OCI-LY7 (cell line): ENCODE results near the gene GSC2. TPM values are rescaled to one million over a fixed set of nuclear protein-coding genes. Genes with fewer than 3 reads are reported as not detected.

ENCODE experiments used
- BruUV-seq: library from RNA; stranded (reverse); fragments of 400-500 nt; replicated peaks from 2 replicates; lab custom pipeline; 2021; lab: Mats Ljungman, UMichigan
- CTCF ChIA-PET: fragments of 300-600 bp; sonication (Branson Sonifier 250); formaldehyde crosslinking; loops from one replicate; lab custom pipeline; 2022; ENCODE audit warnings: antibody characterized with exemption; ENCODE audit not compliant: unreplicated experiment; lab: Charles Lee
- POLR2A ChIA-PET: fragments of 300-600 bp; sonication (Branson Sonifier 250); formaldehyde crosslinking; loops from one replicate; lab custom pipeline; 2022; ENCODE audit warnings: antibody characterized with exemption; lab: Charles Lee
- DNase-seq: peaks from one replicate; pipeline ENCODE4 v3.0.0-alpha.2; 2015; ENCODE audit warnings: low spot score
- H2AFZ ChIP-seq: fragments of 200-600 bp; sonication (generic), shearing (Covaris generic); 2 replicates; pipeline ENCODE4 v1.6.1; 2014; ENCODE audit warnings: mild to moderate bottlenecking, antibody characterized with exemption, low read length, moderate library complexity
- H3K27ac ChIP-seq: fragments of 200-600 bp; sonication (generic); 2 replicates; pipeline ENCODE4 v1.5.1; 2014; ENCODE audit warnings: mixed run types, low read depth, mild to moderate bottlenecking, moderate library complexity, low read length, inconsistent platforms; ENCODE audit not compliant: poor library complexity, severe bottlenecking
- H3K36me3 ChIP-seq: fragments of 200-600 bp; sonication (generic); 2 replicates; pipeline ENCODE4 v1.6.1; 2014; ENCODE audit warnings: mild to moderate bottlenecking, antibody characterized with exemption, low read length, moderate library complexity, mixed read lengths; ENCODE audit not compliant: insufficient read depth
- H3K4me1 ChIP-seq: fragments of 200-600 bp; sonication (generic); 2 replicates; pipeline ENCODE4 v1.5.1; 2014; ENCODE audit warnings: mild to moderate bottlenecking, low read length; ENCODE audit not compliant: insufficient read depth, poor library complexity, severe bottlenecking
- H3K4me2 ChIP-seq: fragments of 200-600 bp; sonication (generic); 2 replicates; pipeline ENCODE4 v1.6.1; 2014; ENCODE audit warnings: mild to moderate bottlenecking, low read length
- H3K4me3 ChIP-seq: fragments of 200-600 bp; sonication (generic); 2 replicates; pipeline ENCODE4 v1.5.1; 2014; ENCODE audit warnings: mild to moderate bottlenecking, low read depth, low read length; ENCODE audit not compliant: poor library complexity, severe bottlenecking
- H3K79me2 ChIP-seq: fragments of 200-600 bp; sonication (generic); 2 replicates; pipeline ENCODE4 v1.6.1; 2016; ENCODE audit warnings: low read depth, mild to moderate bottlenecking, low read length, moderate library complexity, mixed read lengths; ENCODE audit not compliant: insufficient read depth
- H3K9me2 ChIP-seq: fragments of 200-600 bp; sonication (generic); 2 replicates; pipeline ENCODE4 v1.6.1; 2016; ENCODE audit warnings: mild to moderate bottlenecking, low read length, mixed read lengths; ENCODE audit not compliant: insufficient read depth
- H3K9me3 ChIP-seq: fragments of 200-600 bp; sonication (generic); 2 replicates; pipeline ENCODE4 v1.6.1; 2014; ENCODE audit warnings: mild to moderate bottlenecking, mixed run types, low read length, mixed read lengths
- H4K20me1 ChIP-seq: fragments of 200-600 bp; sonication (generic); 2 replicates; pipeline ENCODE4 v1.6.1; 2014; ENCODE audit warnings: mild to moderate bottlenecking, antibody characterized with exemption, low read length, moderate library complexity, mixed read lengths; ENCODE audit not compliant: insufficient read depth
- CTCF ChIP-seq: fragments of 200-600 bp; sonication (generic); conservative IDR thresholded peaks from 2 replicates; pipeline ENCODE4 v1.5.1; 2014; ENCODE audit warnings: mild to moderate bottlenecking, antibody characterized with exemption, low read length, moderate library complexity, mixed read lengths
- EZH2phosphoT487 ChIP-seq: fragments of 200-600 bp; sonication (generic); IDR thresholded peaks from 2 replicates; pipeline ENCODE4 v1.6.1; 2018; ENCODE audit warnings: low read depth, borderline replicate concordance, mild to moderate bottlenecking, mixed run types, antibody characterized with exemption, low read length, moderate library complexity, mixed read lengths
- intact Hi-C: fragments of 100-400 bp; cut with micrococcal nuclease; formaldehyde crosslinking; loops from one replicate; pipeline ENCODE4 v1.10.0; 2022; ENCODE audit not compliant: unreplicated experiment
- total RNA-seq, 2 experiments: library from RNA; depleted of rRNA in 1 of 2; stranded (reverse); fragments of >200 nt in 1 of 2; shearing (Covaris generic) in 1 of 2; gene quantifications; 2 replicates each; pipeline ENCODE4 v1.2.3, GENCODE V29; 2014 to 2022

GSC2 gene
- total RNA-seq, 2 experiments from 2014 or later: not detected

GRCh38 chr22:19179497-19180048 lies 29.5 kb upstream of the GSC2 start:
- Histone ChIP-seq H3K79me2 (peaks cover 22% of the 10 kb centered on the region), H3K36me3 (peaks cover 22% of the 10 kb centered on the region; the same call in 1 of the 2 replicates), H3K27ac (peak overlapping the region; percentile 63), H3K4me3 (peak overlapping the region; percentile 88), H3K4me2 (peak overlapping the region; percentile 96), H3K9me2 (no peaks in the 10 kb centered on the region), H2AFZ (peak overlapping the region; percentile 81), H3K9me3 (no peaks in the 10 kb centered on the region), H4K20me1 (no peaks in the 10 kb centered on the region), H3K4me1 (peaks cover 70% of the 10 kb centered on the region)
- no TSS peak for BruUV-seq
- intact Hi-C loops: loop anchor here (5.0 kb wide), 3 partner anchors 113 to 268 kb away; partner anchors contain the start of genes C22orf39, CLTCL1, HIRA and MRPL40
- DNase-seq: peak; percentile 84
- ChIA-PET CTCF (interaction anchor here (0.6 to 1.3 kb wide), 3 partner anchors 18 to 131 kb away, joined by 3 read pairs; no protein-coding TSS in a partner anchor), POLR2A (interaction anchor here (0.6 to 1.8 kb wide), 3 partner anchors 16 to 164 kb away, joined by 3 to 8 read pairs (median 3); partner anchors contain the start of gene ESS2)
- TF ChIP-seq EZH2phosphoT487 (no peak), CTCF (peak; percentile 89)

- peaks cover 25% of the 10 kb centered on the region for H3K79me2 ChIP-seq
- ChIA-PET CTCF (interaction anchor here (0.6 to 1.3 kb wide), 3 partner anchors 8 to 222 kb away, joined by 3 to 12 read pairs (median 3); no protein-coding TSS in a partner anchor), POLR2A (interaction anchor here (0.6 to 1.8 kb wide), 5 partner anchors 15 to 301 kb away, joined by 3 to 8 read pairs (median 4); partner anchors contain the start of genes CDC45 and ESS2)
- no peaks in the 10 kb centered on the region for H4K20me1 ChIP-seq
- H3K4me1 ChIP-seq: peaks cover 70% of the 10 kb centered on the region
- peak within 1 kb of the TSS; percentile 88 for H3K4me3 ChIP-seq
- BruUV-seq: no TSS peak
- peak; percentile 93 for DNase-seq
- no peaks in the 10 kb centered on the region for H3K9me2 ChIP-seq
- intact Hi-C loops: loop anchor here (5.0 kb wide), 3 partner anchors 113 to 268 kb away; partner anchors contain the start of genes C22orf39, CLTCL1, HIRA and MRPL40
- H3K4me2 ChIP-seq: peak within 1 kb of the TSS; percentile 96
- peaks cover 22% of the 10 kb centered on the region; the same call in 1 of the 2 replicates for H3K36me3 ChIP-seq
- TF ChIP-seq CTCF (no peak), EZH2phosphoT487 (no peak)
- H3K9me3 ChIP-seq: no peaks in the 10 kb centered on the region
- peak within 1 kb of the TSS; percentile 63 for H3K27ac ChIP-seq
- peak within 1 kb of the TSS; percentile 81 for H2AFZ ChIP-seq
Observed at GRCh38 chr22:19178657-19179496, 28.8 kb upstream of the GSC2 start, which contains the start of gene SLC25A1. Gene SLC25A1, minus strand, starts transcription at chr22:19178736. Its CDS starts 63 bp downstream, at chr22:19178673.
